HG02642 (cell line): ENCODE results near the gene BUD13.

Source experiments
- ATAC-seq: cut with Tn5 transposase; IDR thresholded peaks from one replicate; pipeline ENCODE4 v1.9.1; 2021; ENCODE audit warnings: mild to moderate bottlenecking; ENCODE audit not compliant: unreplicated experiment, poor library complexity

BUD13 gene

GRCh38 chr11:116723511-116723910 is 49.3 kb downstream of the BUD13 start:
- ATAC-seq = no peak

DNA sequence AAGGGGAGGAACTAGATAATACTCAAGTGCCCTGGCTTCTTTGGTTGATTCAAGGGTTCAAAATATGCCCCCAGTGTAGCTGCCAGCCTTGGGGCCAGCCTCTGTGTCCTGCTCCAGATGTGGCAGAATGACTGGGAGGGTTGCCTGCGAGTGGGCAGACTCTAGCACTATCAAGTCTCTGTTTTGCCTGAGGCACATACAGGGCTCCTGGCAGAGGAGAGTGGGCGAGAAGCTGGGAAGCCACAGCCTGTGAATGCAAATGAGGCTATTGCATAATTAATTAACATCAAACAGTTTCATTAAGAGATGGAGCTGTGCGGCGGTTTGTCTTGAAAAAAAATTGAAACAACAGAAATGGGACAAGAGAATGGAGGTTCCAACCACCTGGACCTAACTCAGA is 50.8 kb downstream of the BUD13 start:
- no peak for ATAC-seq

DNA sequence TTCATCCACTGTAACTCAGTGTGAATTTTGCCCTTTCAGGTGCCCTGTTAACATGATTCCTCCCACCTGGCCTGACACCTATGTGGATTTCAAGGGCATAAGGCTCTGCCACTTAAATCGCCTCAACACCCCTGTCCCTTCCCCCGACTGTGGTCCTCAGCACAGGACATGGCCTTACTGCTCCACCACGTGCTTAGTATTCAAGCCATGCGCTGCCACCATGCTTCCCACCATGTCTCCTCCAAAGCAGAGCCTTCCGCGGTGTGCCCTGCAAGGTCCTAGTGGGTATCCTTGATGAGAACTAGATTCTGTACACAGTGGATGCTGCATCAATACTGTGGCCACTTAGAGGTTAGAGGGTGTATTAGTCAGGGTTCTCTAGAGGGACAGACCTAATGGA is 51.9 kb downstream of the BUD13 start:
- ATAC-seq = no peak

DNA sequence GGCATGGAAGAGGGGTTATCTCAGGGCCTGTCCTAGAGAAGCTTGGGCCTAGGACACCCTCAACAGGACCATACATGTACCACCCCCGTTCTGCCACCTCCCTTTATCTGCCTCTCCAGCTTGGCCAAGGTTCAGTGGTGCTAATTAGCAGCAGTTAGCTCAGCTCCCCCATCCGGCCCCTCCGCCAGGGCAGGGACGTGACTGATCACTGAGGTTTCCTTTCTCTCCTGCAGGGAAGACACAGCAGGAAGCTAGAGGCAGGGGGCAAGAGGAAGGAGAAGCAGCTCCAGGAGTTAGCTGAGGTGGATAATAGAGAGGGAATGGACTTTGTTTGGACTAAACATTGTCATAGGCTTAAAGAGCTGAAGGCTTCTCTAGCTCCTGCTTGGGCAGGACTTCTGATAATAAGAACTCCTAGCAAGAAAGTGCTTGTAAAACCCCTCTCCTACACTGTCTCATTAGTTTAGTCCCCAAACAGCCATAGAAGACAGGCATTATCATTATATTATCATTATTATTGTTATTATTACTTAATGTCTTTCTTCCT is 53.8 kb downstream of the BUD13 start:
- ATAC-seq = no peak

- ATAC-seq = no peak
Measured at GRCh38 chr11:116716621-116717020, 56.2 kb downstream of the BUD13 start.

DNA sequence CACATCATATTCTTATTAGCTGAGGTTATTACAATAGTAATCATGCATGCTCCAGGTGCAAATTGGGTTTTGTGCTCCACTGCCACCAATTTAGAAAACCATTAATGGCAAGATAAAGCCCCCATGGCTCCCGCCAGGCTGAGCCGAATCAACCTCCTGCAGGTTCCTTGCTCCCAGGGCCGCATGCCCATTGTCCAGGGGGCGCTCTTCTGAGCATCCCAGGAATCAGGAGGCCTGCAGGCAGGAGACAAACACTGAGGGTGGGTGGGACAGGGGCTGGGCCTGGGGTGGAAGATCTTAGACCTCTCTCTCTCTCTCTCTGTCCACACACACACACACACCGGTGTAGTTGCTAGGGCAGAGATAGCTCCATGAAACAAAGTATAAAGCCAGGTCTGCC is 57.4 kb downstream of the BUD13 start:
- no peak for ATAC-seq

GRCh38 chr11:116714902-116715301 is 57.9 kb downstream of the BUD13 start:
- no peak for ATAC-seq

DNA sequence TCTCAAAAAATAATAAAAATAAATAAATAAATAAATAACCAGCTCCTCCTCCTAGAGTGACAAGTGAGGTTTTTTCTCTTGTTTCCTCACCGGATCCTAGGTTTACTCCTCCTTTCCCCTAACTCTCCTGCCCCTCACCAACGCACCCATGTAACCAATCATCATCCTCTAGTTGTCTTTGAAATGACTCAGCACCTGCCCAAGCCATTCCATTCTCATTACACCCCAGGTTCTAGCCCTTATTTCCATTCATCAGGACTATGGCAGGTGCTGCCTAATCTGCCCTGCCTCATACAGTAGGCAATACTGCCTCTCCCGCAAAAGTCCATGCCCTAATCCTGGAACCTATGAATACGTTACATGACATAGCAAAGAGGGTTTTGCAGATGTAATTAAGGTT is 60.4 kb downstream of the BUD13 start:
- ATAC-seq = no peak

GRCh38 chr11:116710762-116711161 is 62.0 kb downstream of the BUD13 start:
- no peak for ATAC-seq

DNA sequence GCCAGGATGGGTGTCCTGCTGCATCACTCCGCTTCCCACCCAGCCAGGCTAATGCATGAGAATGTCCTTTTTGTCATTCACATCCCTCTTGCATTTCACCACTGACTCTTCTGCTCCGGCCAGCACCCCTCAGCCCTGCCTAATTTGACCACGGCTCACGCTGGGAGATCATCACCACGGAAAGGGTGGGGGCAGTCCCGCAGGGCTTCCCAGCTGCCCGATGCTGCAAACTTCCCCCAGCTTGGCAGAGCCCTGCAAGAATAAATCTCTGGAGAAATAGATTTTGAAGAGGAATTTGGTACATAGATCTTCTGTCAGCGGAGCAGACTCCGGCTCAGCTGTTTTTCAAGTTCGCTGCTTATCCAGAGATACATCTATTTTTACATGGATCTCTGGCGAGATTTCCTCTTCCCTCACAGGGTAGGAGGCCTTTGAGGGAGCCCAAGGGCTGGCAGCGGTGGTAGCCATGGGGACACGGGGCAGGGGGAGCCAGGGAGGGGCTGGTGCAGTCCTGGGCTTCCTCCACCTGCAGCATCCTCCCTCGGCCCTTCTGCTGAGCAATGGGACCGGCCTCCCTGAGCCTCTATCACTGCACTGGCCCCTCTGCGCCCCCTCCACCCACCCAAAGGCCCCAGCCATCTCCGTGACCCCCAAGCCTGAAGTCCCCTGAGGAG is 62.6 kb downstream of the BUD13 start:
- ATAC-seq = no peak

- no peak for ATAC-seq
Measured at GRCh38 chr11:116707746-116708145, 65.0 kb downstream of the BUD13 start.

DNA sequence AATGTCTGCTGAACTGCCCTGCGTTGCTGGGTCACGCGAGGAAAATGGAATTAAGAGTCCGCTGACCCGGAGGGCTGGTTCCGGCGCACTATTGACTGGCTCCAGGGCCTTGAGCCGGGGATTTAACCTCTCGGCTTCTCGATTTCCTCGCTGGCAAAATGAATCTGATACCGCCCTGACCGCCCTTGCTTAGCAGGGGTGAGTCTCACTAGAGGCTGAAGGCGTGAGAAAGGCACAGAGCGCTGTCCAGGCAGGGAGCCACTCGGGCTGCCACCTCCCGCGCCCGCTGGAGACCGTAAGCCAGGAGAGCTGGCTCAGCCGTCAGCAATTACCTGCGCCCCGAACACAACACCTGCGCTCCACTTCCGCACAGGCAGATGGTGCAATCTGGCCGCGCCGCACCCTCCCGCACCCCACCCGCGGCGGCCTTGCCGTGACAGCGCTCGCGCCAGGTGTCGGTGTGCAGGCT is 65.6 kb downstream of the BUD13 start:
- ATAC-seq = no peak

DNA sequence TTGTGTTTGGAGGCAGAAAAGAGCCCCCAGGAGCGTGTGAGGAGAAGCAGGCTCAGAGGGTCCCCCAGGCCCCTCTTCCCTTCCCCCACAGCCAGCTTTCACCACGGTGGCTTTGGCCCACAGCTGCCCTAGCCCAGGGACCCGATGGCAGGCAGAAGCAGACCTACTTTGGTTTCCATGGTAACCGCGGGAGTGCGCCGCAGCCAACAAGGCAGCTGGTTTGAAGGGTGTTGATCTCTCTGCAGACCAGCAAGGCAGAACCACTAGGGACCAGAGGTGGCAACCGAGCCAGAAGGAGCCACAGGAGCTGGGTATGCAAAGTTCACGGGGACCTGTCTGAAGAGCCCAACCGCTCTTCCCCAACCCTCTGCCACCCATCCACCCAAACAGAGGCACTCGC is 69.4 kb downstream of the BUD13 start:
- no peak for ATAC-seq

- no peak for ATAC-seq
Measured at GRCh38 chr11:116702772-116703385, 69.9 kb downstream of the BUD13 start.

- no peak for ATAC-seq
Measured at GRCh38 chr11:116701876-116702275, 70.9 kb downstream of the BUD13 start.

DNA sequence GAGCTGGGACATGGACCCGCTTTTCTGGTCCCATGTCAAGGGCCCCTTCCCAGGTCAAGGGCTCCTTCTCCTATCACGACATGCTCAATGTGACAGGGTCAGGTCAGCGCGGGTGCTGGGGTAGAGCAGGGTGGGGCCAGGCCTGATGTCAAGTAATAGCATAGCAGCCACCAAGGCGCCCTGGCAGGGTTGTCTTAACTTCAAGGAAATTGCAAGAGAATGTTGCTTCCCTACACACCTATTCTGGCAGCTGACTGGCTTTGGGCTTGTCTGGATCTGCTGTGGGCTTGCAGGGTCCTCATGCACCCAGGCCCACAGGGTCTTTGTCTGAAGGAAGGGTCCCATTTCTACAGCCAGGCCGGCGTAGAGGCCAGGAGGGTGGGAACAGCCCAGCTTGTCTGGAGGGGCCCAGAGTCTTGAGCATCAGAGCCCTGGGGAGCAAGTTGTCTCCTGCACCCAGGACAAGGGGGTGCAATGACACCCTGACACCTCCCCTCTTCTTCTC is 71.4 kb downstream of the BUD13 start:
- no peak for ATAC-seq

DNA sequence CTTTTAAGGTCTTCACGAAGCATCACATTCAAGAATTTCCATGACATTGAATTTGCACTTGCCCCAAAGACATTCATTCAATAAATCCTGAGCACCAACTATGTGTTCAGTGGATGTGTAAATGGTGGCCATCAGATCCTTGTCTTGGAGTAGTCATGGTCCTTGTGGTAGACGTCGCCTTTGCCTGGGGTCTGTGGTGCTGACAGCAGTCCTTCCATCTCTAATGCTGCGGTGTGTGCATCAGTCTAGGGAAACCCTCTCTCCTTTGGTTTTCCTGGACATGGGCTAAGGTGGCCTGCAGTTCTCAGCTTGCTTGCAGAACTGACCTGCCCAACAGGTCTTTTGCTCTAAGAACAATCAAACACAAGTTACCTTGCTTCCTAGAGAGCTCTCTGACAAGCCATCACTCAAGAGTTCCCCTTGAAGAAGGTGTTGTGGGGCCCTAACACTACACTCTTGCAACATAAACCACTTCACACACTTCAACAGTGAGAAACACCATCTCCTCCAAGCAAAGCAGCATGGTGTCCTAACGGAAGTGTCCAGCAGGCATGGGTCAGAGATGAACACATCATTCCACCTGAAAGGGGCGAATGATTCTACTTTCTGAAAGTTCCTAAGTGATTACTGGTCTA is 72.1 kb downstream of the BUD13 start:
- ATAC-seq = no peak
